Esophagus muscularis mucosa (tissue), 3 donors: Measurements from ENCODE around the gene GAS7.

Experiments used
- POLR2A ChIP-seq: fragments of 450-650 bp; IDR thresholded peaks from one replicate; pipeline ENCODE4 v1.6.1; 2017; ENCODE audit warnings: antibody characterized with exemption, moderate library complexity, mild to moderate bottlenecking, low read depth
- TF ChIP-seq, protein P1 (sequence below), 3 experiments: fragments of 200-600 bp in 2 of 3; fragments of 450-650 bp in 1 of 3; sonication (generic) in 2 of 3; IDR thresholded peaks; one replicate each; pipeline ENCODE4 v1.5.1; 2017 to 2019; ENCODE audit warnings: antibody characterized with exemption in 3 of 3, mild to moderate bottlenecking in 2 of 3, moderate library complexity in 1 of 3

DNA sequence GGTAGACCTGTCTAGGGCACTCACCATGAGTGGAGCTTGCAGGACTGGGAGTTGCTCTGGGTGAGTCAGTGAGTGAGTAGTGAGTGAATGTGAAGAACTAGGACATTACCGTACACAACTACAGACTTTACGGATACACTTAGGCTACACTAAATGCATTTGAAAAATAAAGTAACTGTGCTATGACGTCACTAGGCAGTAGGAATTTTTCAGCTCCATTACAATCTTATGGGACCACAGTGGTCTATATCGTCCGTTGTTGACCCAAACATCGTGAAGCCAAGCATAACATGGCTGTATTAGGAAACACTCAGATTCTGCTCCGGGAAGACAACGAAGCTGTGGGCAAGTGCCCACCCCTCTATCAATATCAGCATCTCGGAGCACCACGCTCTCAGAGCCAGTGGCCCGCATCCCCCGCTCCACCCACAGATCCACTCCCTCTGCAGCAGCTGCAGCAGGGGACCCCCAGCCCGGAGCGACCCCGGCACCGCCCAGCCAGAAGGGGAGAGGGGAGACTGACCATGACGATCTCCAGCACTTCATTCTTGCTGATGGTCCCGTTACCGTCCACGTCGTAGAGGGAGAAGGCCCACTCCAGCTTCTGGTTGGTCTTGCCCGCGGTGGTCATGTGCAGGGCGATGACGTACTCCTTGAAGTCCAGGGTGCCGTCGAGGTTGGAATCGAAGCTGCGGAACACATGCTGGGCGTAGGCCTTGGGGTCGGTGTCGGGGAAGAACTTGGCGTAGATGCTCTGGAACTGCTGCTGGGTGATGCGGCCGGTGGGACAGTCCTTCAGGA lies 293.9 kb downstream of the GAS7 start:
- TF ChIP-seq, protein P1, sequence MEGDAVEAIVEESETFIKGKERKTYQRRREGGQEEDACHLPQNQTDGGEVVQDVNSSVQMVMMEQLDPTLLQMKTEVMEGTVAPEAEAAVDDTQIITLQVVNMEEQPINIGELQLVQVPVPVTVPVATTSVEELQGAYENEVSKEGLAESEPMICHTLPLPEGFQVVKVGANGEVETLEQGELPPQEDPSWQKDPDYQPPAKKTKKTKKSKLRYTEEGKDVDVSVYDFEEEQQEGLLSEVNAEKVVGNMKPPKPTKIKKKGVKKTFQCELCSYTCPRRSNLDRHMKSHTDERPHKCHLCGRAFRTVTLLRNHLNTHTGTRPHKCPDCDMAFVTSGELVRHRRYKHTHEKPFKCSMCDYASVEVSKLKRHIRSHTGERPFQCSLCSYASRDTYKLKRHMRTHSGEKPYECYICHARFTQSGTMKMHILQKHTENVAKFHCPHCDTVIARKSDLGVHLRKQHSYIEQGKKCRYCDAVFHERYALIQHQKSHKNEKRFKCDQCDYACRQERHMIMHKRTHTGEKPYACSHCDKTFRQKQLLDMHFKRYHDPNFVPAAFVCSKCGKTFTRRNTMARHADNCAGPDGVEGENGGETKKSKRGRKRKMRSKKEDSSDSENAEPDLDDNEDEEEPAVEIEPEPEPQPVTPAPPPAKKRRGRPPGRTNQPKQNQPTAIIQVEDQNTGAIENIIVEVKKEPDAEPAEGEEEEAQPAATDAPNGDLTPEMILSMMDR (IDR thresholded peaks at IDR 0.05) = no peak
- TF ChIP-seq POLR2A = no peak
